ENCODE data around the gene LGALS12.

GRCh38 chr11:63552921-63553320 lies 47.0 kb downstream of the LGALS12 start:
- TF ChIP-seq CTCF (IDR thresholded peaks at IDR 0.05) (no peak), EZH2 (IDR thresholded peaks at IDR 0.05; ENCODE audit: borderline replicate concordance, insufficient read depth, low read depth, low read length, poor library complexity, severe bottlenecking) (no peak)
